Subcutaneous adipose tissue (tissue), 4 donors: ENCODE data around the gene OLFML2A. TPM values are rescaled to one million over a fixed set of nuclear protein-coding genes. Genes with fewer than 3 reads are reported as not detected.

Experiments used
- CTCF ChIP-seq: fragments of 450-650 bp; IDR thresholded peaks from one replicate; pipeline ENCODE4 v1.5.1; 2016; ENCODE audit warnings: low read depth, mild to moderate bottlenecking, control low read depth, antibody characterized with exemption, moderate library complexity
- total RNA-seq, 4 donors: library from RNA; depleted of rRNA; stranded (reverse); fragments of >200 nt; gene quantifications; one replicate each; pipeline ENCODE4 v1.1.0, GENCODE V29; 2016

OLFML2A gene
- total RNA-seq, 4 donors from 2014 or later: 6.7 to 38.2 (median 12.5) TPM

- no peak for TF ChIP-seq CTCF
These were observed 24.4 kb downstream of the OLFML2A start for GRCh38 chr9:124801356-124801755.

GRCh38 chr9:124802426-124802825 lies 25.5 kb downstream of the OLFML2A start:
- no peak for TF ChIP-seq CTCF

GRCh38 chr9:124803911-124804310 lies 27.0 kb downstream of the OLFML2A start:
- no peak for TF ChIP-seq CTCF

GRCh38 chr9:124805186-124805585 lies 28.3 kb downstream of the OLFML2A start:
- TF ChIP-seq CTCF: no peak

- TF ChIP-seq CTCF: no peak
These were observed 31.5 kb downstream of the OLFML2A start for GRCh38 chr9:124808246-124808956.

- TF ChIP-seq CTCF: no peak
These were observed 32.3 kb downstream of the OLFML2A start for GRCh38 chr9:124809211-124809610.

- no peak for TF ChIP-seq CTCF
These were observed 33.0 kb downstream of the OLFML2A start for GRCh38 chr9:124809741-124810500.
